NCI-H1436 (cell line): ENCODE results near the gene SEPHS2.
"Not testable (repeated sequence)": the region's sequence is repeated elsewhere in the genome, so short reads cannot be mapped to it uniquely, and the experiment has no call there.

Experiments
- DNase-seq: peaks from one replicate; lab custom pipeline; 2025; lab: John Stamatoyannopoulos, UW

The SEPHS2 gene, protein sequence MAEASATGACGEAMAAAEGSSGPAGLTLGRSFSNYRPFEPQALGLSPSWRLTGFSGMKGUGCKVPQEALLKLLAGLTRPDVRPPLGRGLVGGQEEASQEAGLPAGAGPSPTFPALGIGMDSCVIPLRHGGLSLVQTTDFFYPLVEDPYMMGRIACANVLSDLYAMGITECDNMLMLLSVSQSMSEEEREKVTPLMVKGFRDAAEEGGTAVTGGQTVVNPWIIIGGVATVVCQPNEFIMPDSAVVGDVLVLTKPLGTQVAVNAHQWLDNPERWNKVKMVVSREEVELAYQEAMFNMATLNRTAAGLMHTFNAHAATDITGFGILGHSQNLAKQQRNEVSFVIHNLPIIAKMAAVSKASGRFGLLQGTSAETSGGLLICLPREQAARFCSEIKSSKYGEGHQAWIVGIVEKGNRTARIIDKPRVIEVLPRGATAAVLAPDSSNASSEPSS

DNA sequence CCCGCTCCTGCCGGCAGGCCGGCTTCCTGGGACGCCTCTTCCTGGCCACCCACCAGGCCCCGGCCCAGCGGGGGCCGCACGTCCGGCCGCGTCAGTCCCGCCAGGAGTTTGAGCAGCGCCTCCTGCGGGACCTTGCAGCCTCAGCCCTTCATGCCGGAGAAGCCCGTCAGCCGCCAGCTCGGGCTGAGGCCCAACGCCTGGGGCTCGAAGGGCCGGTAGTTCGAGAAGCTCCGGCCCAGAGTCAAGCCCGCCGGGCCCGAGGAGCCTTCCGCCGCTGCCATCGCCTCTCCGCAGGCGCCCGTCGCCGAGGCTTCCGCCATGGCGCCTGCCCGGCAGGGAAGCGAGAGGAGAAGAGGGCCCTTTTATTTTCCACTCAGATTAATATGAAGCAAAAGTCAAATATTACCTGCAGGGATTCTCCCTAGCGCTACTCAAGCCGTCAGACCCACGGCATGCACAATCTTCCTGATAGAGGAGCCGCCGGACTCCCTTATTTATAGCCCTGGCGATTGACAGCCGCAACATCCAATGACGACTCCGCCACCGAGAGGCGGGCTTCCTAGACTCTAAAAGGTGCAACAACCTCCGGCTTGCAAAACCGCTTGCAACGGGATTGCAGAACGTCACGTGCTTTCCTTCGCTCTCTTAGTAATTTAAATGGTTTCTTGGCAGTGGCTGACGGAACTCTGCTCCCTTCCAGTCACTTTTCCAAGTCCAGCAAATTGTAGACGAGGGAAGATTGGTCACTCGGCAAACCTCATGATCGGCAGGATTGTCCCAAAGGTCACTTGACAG is at the start of gene SEPHS2:
TSS of gene SEPHS2 (minus strand) at position 467 of the 795 bp plus-strand sequence. CDS start at position 320, 147 bp downstream.
- peak; percentile 94 for DNase-seq

DNA sequence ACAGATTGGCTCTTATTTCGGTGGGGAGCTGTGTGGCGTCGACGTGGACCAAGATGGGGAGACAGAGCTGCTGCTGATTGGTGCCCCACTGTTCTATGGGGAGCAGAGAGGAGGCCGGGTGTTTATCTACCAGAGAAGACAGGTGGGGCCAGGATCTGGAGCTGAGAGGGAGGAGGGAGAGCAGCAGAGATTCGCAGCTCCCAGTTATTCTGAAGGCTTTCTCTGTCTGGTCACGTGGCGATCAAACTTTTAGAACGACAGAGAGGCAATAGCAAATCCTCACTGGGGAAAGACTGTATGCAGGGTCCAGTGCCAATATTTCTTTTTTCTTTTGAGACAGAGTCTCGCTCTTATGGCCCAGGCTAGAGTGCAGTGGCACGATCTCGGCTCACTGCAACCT is 49.0 kb upstream of the SEPHS2 start:
- peak; percentile 4 for DNase-seq

DNA sequence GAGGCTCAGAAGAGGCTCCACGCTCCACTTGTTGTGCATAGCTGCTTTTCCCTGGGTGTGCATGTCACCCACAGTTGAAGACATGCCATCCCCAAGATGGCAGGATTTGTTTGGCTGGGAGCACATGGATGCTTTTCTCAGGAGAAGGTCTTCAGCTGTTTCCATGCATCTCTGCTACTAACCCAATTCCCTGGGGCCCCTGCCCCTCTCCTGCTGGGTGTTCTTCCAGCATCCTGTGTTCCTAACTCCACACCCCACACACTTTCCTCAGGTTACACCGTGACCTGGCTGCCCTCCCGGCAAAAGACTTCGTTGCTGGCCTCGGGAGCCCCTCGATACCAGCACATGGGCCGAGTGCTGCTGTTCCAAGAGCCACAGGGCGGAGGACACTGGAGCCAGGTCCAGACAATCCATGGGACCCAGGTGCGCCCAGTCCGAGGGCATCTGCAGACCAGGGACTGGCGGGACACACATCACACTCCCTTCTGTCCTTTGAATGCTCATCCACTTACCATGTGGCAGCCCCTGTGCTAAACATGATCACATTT is 48.3 kb upstream of the SEPHS2 start:
- DNase-seq: no peak

DNA sequence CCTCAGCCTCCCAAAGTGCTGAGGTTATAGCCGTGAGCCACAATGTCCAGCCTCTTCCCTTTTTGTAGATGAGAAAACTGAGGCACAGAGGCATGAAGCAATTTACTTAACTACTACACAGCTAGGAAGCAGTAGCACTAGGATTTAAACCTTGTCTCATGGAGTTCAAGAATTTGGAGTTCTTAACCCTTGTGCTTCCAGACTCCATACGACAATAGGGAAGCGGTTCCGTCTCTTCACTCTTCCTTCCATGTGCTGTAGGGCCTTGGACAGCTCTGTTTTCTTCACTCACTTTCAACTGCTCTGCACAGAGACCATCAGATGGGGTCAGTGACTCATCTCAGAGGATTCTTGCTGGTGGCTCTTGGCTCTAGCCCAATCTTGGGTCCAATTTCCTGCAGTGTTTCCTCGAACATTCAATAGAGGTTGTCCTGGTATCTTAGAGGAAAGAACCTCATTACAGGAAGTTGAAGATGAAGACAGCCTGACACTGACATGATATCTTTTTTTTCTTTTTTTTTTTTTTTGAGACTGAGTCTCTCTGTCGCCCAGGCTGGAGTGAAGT is 46.2 kb upstream of the SEPHS2 start:
- no peak for DNase-seq

DNA sequence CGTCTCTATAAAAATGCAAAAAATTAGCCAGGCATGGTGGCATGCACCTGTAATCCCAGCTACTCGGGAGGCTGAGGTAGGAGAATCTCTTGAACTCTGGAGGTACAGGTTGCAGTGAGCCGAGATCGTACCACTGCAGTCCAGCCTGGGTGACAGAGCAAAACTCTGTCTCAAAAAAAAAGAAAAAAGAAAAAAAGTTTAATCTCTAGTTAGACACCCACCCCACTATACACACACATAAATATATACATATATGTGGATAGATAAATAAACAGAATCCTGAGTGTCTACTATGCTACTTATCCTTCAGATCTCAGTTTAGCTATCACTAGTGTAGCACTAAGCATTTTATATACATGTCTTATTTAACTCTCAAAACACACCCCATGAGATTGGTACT is 45.6 kb upstream of the SEPHS2 start:
- DNase-seq: no peak

DNA sequence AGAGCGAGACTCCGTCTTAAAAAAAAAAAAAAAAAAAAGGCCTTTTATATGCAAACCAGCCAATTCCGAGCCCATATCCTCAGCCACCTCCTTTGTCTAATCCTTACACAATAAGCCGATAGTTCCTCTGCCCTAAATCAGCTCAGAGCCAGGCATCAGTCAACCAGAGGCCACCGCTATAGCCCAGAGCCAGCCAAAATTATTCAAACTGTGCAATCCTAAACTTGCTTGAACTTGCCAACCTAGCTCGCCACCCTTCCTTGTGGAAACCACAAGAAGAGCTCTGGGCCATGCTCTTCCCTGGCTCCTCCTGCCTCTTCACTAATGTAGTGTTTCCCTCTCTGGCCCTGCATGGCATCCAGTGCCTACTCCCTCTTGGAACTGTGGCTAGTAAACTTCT is 44.5 kb upstream of the SEPHS2 start:
- no peak for DNase-seq

DNA sequence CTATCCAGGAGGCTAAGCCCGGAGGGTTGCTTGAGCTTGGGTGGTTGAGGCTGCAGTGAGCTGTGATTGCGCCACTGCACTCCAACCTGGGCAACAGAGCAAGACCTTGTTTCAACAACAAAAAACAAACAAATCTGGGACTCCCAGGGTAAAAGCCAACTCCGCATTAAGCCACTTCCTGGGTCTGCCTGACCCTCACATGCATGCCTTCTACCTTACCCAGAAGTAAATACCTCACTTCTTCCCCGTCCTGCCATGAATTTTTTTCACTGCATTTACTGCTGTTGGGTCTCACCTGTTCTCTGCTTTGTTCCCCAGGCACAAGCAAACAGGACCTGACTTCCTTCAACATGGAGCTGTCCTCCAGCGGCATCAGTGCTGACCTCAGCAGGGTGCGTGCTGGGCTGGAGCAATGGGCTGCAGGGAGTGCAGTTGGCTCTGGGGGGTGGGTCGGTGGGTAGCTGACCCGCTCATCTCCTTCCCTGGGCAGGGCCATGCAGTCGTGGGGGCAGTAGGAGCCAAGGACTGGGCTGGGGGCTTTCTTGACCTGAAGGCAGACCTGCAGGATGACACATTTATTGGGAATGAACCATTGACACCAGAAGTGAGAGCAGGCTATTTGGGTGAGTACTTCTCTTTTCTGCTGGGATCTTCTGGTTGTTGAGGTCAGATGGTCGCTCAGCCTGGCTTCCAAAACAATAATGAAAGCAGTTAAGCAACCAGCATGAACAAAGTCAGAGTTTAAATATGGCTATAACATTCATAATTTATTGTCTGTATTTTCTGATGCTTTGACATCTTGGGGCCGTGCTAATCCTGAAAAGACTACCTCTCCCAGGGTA is 43.3 kb upstream of the SEPHS2 start:
- no peak for DNase-seq

DNA sequence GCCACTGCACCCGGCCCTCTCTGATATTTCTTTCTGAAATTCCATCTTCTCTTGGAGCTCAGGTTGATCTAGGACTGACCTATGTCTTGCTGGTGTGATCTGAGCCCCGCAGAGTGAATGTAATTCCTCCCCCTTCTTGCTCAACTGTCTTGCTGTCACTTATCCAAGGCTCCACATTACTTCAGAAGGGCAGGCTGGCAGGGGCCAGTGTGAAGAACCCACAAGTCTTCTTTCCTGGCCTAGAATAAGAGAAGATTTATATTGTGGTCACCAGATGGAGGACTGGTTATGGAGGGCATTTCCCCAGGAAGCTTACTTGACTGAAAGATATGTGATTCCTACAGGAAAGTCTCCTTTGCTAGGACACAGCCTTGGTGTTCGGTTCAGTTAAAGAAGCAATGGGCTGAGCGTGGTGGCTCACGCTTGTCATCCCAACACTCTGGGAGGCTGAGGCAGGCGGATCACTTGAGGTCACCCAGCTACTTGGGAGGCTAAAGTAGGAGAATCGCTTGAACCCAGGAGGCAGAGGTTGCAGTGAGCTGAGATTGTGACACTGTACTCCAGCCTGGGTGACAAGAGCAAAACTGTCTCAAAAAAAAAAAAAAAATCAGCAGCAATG is 40.3 kb upstream of the SEPHS2 start:
- DNase-seq: no peak

DNA sequence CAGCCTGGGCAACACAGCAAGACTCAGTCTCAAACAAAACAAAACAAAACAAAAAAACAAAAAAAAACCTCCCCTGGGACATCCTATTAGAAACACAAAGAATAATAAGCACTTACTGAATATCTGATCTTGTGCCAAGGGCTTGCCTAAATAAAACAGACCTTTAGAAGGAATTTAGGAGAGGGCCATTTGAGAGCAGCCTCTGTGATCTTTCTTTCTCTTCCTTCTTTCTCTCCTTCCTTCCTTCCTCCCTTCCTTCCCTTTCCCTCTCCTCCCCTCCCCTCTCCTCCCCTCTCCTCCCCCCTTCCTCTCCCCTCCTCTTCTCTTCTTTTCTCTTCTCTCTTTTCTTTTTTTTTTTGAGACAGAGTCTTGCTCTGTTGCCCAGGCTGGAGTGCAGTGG is 39.2 kb upstream of the SEPHS2 start:
- DNase-seq: no peak

DNA sequence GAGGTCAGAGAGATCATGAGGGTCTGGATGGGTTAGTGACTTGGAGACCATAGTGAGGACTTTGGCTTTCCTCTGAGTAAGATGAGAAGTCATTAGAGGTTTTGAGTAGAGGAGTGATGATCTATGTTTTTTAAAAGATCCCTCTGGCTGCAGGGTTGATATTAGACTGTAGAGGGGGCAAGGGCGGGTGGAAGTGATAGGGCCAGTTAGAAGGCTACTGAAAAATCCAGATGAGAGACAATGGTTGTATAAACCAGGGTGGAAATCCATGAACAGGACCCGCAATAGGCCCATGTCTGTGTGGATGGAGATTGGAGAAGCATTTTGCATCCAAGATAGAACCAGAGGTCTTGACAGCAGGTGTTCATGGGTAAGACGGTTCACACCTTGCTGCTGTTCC is 36.7 kb upstream of the SEPHS2 start:
- no peak for DNase-seq

DNA sequence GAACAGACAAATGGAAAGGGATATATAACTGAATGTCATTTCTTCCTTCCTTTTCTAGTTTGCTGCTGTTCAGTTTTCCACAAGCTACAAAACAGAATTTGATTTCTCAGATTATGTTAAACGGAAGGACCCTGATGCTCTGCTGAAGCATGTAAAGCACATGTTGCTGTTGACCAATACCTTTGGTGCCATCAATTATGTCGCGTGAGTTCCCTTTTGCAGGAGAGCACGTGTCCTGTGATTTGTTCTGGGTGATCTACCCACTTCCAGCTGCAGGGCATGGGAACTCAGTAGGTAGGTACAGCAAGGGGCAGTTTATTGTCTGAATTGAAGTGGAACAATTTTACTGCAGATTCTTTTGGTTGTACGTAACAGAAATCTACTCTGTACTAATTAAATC is 35.7 kb upstream of the SEPHS2 start:
- DNase-seq: no peak

DNA sequence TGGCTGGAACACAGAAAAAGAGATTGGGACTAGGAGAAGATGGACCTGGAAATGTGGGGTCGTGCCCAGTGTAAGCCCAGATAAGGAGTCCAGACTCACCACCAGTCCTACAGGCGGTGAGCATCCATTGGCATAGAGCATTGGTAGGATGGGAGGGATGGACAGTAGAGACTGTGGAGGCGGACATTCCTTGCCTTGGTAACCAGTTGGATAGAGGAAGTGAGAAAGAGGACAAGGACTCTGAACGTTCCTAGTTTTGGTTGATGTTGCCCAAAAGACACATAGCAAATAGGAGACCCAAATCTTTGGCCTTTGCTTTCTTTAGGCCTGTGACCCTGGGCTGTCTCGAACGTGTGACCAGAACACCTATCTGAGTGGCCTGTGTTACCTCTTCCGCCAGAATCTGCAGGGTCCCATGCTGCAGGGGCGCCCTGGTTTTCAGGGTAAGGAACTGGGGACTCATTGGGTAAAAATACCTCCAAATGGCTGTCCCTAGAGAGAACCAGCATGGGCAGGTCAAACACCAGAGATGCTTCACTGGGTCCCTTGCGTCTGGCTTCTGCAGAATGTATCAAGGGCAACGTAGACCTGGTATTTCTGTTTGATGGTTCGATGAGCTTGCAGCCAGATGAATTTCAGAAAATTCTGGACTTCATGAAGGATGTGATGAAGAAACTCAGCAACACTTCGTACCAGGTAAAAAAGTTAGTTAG is 33.2 kb upstream of the SEPHS2 start:
- DNase-seq: no peak

DNA sequence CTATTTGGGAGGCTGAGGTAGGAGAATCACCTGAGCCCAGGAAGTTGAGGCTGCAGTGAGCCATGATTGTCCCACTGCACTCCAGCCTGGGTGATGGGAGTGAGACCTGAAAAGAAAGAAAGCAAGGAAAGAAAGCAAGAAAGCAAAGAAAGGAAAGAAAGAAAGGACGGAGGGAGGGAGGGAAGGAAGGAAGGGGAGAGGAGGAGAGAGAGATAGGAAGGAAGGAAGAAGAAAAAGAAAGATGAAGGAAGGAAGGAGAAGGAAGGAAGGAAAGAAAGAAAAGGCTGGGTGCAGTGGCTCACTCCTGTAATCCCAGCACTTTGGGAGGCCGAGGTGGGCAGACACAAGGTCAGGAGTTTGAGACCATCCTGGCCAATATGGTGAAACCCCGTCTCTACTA is 32.1 kb upstream of the SEPHS2 start:
- not testable (repeated sequence) for DNase-seq

DNA sequence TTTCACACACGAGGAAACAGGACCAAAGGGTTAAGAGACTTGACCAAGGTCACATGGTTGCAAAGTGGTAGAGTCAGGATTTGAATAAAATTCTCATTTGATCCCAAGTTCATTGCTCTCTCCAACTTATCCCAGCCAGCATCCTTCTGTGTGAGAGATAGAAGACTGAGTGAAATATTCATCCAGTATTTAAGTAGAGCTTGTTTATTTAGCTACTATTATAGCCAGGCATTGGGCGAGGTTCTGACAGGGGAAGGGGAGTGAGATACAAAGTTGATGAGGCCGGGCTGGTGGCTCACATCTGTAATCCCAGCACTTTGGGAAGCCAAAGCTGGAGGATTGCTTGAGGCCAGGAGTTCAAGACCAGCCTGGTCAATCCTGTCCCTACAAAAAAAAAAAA is 31.3 kb upstream of the SEPHS2 start:
- DNase-seq: no peak

DNA sequence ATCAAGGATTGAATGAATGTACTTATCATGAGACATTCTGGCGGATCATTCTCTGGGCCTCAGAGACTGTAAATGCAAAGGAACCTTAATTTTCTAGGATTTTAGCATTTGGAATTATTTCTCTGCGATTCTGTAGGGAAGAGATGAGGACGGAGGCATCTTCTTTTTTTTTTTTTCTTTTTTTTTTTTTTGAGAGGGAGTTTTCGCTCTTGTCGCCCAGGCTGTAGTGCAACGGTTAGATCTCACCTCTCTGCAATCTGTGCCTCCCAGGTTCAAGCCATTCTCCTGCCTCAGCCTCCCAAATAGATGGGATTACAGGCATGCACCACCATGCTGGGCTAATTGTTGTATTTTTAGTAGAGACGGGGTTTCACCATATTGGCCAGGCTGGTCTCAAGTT is 29.0 kb upstream of the SEPHS2 start:
- no peak for DNase-seq

DNA sequence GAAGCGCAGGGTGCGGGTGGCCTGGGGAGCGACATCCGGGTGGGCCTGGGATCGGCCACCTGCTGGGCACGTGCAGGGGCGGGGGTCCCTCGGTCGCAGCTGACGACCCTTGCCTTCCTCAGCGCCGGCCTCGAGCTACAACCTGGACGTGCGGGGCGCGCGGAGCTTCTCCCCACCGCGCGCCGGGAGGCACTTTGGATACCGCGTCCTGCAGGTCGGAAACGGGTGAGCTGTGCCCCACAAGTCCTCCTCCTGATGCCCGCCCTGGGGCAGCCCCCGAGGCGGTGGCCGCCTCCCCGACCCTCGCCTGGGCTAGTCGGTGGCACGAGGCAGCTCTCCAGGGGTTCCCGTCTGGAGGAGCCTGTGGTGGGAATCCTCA is 28.4 kb upstream of the SEPHS2 start:
- DNase-seq: no peak

DNA sequence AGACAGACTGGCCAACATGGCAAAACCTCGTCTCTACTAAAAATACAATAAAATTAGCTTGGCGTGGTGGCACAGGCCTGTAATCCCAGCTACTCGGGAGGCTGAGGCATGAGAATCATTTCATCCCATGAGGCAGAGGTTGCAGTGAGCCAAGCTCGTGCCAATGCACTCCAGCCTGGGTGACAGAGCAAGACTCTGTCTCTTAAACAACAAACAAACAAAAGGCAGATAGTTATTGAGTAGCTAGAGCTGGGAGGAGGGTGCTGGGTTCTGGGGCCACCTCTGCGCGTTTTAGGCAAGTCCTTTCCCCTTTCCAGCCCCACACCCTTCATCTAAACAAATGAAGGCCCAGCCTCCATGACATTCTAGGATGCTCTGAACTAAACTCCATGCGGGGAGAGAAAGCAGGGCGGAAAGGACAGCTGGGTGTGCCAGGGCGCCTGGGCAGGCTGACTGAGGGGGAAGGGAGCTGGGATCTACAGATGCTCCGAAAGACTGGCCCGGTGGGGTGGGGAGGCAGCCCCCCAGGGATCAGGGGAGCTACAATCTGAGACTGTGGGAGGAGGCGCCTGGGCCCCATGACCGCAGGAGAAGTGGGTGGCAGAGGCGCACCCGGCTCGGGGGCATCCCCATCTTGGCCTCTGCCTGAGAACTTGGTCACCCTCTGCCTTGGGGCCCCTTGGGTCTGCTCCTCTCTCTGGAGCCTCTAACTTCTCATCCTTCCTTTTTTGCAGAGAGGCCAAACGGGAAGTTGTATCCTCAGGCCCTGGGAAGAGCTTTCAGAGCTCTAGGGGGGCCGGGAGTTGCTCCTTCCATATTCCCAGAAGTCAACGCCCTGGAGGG is 27.8 kb upstream of the SEPHS2 start:
- no peak for DNase-seq

DNA sequence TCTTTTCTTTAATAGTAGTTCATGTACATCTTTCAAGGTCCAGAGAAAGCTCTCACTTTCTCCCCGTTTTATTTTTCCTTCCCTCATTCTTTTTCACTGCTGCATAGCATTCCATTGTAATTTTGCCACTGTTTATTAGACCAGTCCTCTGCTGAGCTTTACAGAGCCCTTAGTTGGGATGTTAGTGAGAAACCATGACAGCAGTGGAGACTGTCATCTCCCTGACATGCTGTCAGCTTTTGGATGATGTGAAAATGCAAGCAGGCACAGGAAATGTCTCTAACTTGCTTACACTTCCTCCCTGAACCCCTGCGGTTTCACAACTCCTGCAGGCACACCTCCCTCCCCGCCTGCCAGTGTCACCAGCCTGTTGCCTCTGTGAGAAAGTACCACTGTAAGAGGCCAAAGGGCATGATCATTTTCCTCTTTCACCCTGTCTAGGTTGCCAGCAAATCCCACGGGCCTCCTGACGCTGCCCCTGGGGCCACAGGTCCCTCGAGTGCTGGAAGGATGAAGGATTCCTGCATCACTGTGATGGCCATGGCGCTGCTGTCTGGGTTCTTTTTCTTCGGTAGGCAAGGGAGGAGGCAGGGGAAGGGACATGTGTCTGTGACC is 26.8 kb upstream of the SEPHS2 start, which contains the start of gene ITGAL:
TSS of gene ITGAL (plus strand) at position 415 of the 615 bp plus-strand sequence. CDS start at position 511, 96 bp downstream.
- no peak for DNase-seq

DNA sequence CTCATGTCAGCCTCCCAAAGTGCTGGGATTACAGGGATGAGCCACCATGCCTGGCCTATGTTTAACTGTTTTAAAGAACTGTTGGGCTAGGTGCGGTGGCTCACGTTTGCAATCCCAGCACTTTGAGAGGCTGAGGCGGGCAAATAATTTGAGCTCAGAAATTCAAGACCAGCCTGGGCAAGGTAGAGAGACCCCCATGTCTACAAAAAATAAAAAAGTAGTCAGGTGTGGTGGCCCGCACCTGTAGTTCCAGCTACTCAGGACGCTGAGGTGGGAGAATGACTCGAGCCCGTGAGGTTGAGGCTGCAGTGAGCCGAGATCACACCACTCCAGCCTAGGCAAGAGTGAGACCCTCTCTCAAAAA is 24.9 kb upstream of the SEPHS2 start:
- DNase-seq: no peak
